ENCODE measurements around the gene ABCA13.

GRCh38 chr7:48548667-48549066 is 377.4 kb downstream of the ABCA13 start:
- TF ChIP-seq EZH2 (IDR thresholded peaks at IDR 0.05) (no peak), CTCF (IDR thresholded peaks at IDR 0.05) (no peak)

Measured in neural progenitor cell (in vitro differentiated cells).